ENCODE data around the gene TMED9. TPM values are rescaled to one million over a fixed set of nuclear protein-coding genes. Genes with fewer than 3 reads are reported as not detected.
A peak's percentile ranks its signal among the peaks of the same experiment; 100 is the strongest.

TMED9 gene
- total and polyA plus RNA-seq, 9 of the 15 experiments (the other 6 are each of a cell fraction or from before 2014, with no cell fraction given) = 43.7 to 301 (median 90.0) TPM

GRCh38 chr5:177557041-177557647 lies 34.9 kb upstream of the TMED9 start:
- ChIA-PET CTCF (ENCODE audit: low intra/inter-chr PET ratio) (no interaction called here), POLR2A (interaction anchor here (0.6 to 0.9 kb wide), 3 partner anchors 8 to 43 kb away, joined by 3 to 4 read pairs (median 3); no protein-coding TSS in a partner anchor)
- peak; percentile 70 for ATAC-seq
- no peaks in the 10 kb centered on the region for H3K27me3 ChIP-seq (ENCODE audit: control insufficient read depth in 2 of 2, insufficient read depth in 2 of 2, low read length in 2 of 2)
- H3K79me2 ChIP-seq (ENCODE audit: control insufficient read depth, insufficient read depth, low read length) = peaks cover 25% of the 10 kb centered on the region
- peaks cover 18 to 35% of the 10 kb centered on the region in 2 experiments for H3K4me1 ChIP-seq (replicated peaks in 1 of 2; ENCODE audit: control insufficient read depth in 2 of 2, insufficient read depth in 2 of 2, low read length in 2 of 2)
- intact Hi-C loops (cut with micrococcal nuclease) (no loop called here), in situ Hi-C loops (cut with MboI) (no loop called here)
- WGBS (ENCODE audit: insufficient coverage, low coverage, missing lambda C conversion rate) = 2% methylated on average over 4 of the region's 4 CpGs
- H3K4me3 ChIP-seq = no peak overlapping the region
- H4K20me1 ChIP-seq (replicated peaks; ENCODE audit: control insufficient read depth, insufficient read depth, low read length) = peaks cover 16% of the 10 kb centered on the region
- 0 out of 4 replicates have a peak overlapping the region, but pooled peaks of 1 of the 2 experiments have one; percentile 10 for H3K9ac ChIP-seq (ENCODE audit: insufficient read depth in 1 of 2, low read depth in 2 of 2, low read length in 2 of 2)
- H3K27ac ChIP-seq (ENCODE audit: extremely low read depth, low read depth, low read length) = peak overlapping the region; percentile 64
- peak; percentile 51 to 90 (median 72) for DNase-seq (ENCODE audit: extremely low read depth in 1 of 4, low spot score in 3 of 4)
- no peaks in the 10 kb centered on the region for H3K9me1 ChIP-seq (ENCODE audit: control insufficient read depth, insufficient read depth, low read length)
- H3K4me2 ChIP-seq (ENCODE audit: insufficient read depth, low read length) = peak overlapping the region; percentile 35
- no TSS peak for BruUV-seq (replicated peaks)
- H3K36me3 ChIP-seq (ENCODE audit: control insufficient read depth, insufficient read depth, low read length) = peaks cover 10% of the 10 kb centered on the region
- H2AFZ ChIP-seq (ENCODE audit: low read depth, low read length) = peak overlapping the region; percentile 84
- peak; percentile 97 for FAIRE-seq
- H3K9me3 ChIP-seq (replicated peaks; ENCODE audit: control insufficient read depth, insufficient read depth, low read depth, low read length) = no peaks in the 10 kb centered on the region
- TF ChIP-seq TSHZ1 (CRISPR knock-in tag; IDR thresholded peaks at IDR 0.05) = no peak
- TF ChIP-seq YBX1 (IDR thresholded peaks at IDR 0.05) = no peak
- TF ChIP-seq XRCC4 (IDR thresholded peaks at IDR 0.05; ENCODE audit: extremely low read depth, insufficient read depth, insufficient read length) = no peak
- no peak for TF ChIP-seq NELFE (IDR thresholded peaks at IDR 0.05; ENCODE audit: insufficient read depth, insufficient read length)
- TF ChIP-seq NFIX (CRISPR knock-in tag; IDR thresholded peaks at IDR 0.05; ENCODE audit: low read depth) = no peak
- no peak for TF ChIP-seq XRCC3 (IDR thresholded peaks at IDR 0.05)
- TF ChIP-seq ZEB2 (IDR thresholded peaks at IDR 0.05) = no peak
- TF ChIP-seq IRF1 (CRISPR knock-in tag; IDR thresholded peaks at IDR 0.05; ENCODE audit: borderline replicate concordance) = no peak
- peak; percentile 45; the same call in 1 of the 2 replicates for TF ChIP-seq NR2C1 (IDR thresholded peaks at IDR 0.05)
- no peak for TF ChIP-seq NR2C1 (tag; IDR thresholded peaks at IDR 0.05)
- peak; percentile 50; the same call in 1 of the 2 replicates for TF ChIP-seq POLR2A (conservative IDR thresholded peaks at IDR 0.05)
- no peak for TF ChIP-seq ZNF217 (CRISPR knock-in tag; IDR thresholded peaks at IDR 0.05)
- no peak for TF ChIP-seq NEUROD1 (IDR thresholded peaks at IDR 0.05; ENCODE audit: borderline replicate concordance, low read depth, low read length, partially characterized antibody)
- TF ChIP-seq ZNF311 (CRISPR knock-in tag; IDR thresholded peaks at IDR 0.05) = no peak
- TF ChIP-seq ZNF24 (IDR thresholded peaks at IDR 0.05) = no peak
- TF ChIP-seq ELF1 (tag; IDR thresholded peaks at IDR 0.05) = no peak
- no peak for TF ChIP-seq RAD21 (CRISPR knock-in tag; conservative IDR thresholded peaks at IDR 0.05 in 1 of 2, IDR thresholded peaks at IDR 0.05 in 1 of 2)
- TF ChIP-seq TAF7 (tag; IDR thresholded peaks at IDR 0.05) = no peak
- TF ChIP-seq NFIC (IDR thresholded peaks at IDR 0.05) = no peak
- TF ChIP-seq CHD4 (IDR thresholded peaks at IDR 0.05; ENCODE audit: insufficient read depth, insufficient replicate concordance, low read depth, low read length, poor library complexity, severe bottlenecking) = no peak
- TF ChIP-seq HDAC3 (IDR thresholded peaks at IDR 0.05; ENCODE audit: borderline replicate concordance, partially characterized antibody) = no peak
- TF ChIP-seq BCL6 (CRISPR knock-in tag; IDR thresholded peaks at IDR 0.05) = no peak

Data from K562 (cell line).